SIG-M5 (cell line): ENCODE measurements around the gene ATP1B3.
A peak's percentile ranks its signal among the peaks of the same experiment; 100 is the strongest.
"Not testable (repeated sequence)": the region's sequence is repeated elsewhere in the genome, so short reads cannot be mapped to it uniquely, and the experiment has no call there.

Experiments
- DNase-seq: peaks from one replicate; lab custom pipeline; 2025; lab: John Stamatoyannopoulos, UW

ATP1B3 gene

DNA sequence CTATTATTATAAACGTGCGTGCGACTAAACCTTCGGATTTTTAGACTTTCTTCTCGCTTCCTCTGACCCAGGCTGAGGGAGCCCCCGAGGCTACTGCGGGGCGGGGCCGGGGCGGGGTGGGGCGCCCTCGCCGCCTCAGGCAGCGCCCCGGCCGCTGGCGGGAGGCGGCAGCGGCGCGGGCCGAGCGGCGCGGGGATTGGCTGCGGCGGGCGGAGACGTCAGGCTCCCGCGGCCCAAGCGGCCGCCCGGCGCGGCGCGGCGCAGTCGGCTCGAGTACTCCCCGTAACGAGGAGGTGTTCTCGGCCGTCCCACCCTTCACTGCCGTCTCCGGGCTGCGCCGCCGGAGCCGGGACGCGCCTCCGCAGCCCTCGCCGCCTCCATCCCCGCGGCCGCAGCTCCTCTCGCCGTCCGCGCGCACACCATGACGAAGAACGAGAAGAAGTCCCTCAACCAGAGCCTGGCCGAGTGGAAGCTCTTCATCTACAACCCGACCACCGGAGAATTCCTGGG, at the start of gene ATP1B3:
ATP1B3 (plus strand) TSS at position 263 of the 510 bp plus-strand sequence; CDS start at position 422, 159 bp downstream.
- peak; percentile 63 for DNase-seq

DNA sequence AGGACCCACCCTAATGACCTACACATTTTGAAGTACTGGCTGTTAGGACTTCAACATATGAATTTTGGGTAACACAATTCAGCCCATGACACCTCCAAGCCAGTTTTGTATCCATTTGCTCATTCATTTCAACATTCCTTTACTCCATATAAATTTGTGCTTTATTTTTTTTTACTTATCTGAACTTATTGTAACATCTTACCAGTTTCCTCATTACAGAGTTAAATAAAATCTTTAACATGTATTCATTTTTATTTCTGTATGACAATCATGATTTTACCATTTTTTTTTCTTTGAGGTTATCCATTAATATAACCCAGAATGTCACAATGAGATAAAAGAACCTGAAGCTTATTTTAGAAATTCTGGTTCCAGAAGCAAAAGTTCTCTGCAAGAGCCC, 48.0 kb upstream of the ATP1B3 start:
- no peak for DNase-seq

DNA sequence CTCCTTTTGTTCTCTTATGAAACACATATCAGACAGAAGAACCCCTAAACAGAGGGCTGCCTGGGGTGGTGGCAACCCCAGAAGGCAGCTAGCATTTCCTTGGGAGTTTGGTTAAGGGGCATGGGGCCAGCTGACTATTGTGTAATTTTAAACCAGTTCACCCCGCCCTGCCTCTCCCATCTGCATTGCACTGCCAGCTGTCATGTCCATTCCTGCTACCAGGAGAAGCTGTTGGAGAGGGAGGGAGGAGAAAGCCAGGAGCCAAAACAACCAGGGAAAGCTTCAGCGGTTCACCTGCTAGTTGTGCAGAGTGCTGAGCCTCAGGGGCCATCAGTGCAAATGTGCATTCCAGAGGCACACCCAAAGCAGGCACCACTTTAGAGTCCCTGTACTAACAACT, 47.6 kb upstream of the ATP1B3 start:
- no peak for DNase-seq

DNA sequence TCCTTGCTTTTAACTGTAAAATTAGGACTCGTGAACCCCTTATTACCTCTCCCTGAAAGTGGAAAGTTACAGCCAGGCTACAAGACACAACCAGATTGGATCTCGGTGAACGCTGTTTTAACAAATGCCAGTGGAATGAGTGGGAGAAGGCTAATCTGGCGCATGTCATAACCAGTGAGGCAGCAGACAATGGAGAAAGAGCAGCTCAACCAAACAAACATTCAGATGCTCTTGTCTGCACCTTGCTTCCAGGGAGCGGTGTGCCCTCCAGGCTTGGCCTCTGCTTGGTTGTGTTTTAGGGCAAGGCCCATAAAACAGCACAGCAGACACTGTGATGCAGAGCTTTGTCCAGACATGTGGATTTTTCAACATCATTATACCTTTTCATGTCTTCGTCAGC, 45.9 kb upstream of the ATP1B3 start:
- DNase-seq, result no peak

DNA sequence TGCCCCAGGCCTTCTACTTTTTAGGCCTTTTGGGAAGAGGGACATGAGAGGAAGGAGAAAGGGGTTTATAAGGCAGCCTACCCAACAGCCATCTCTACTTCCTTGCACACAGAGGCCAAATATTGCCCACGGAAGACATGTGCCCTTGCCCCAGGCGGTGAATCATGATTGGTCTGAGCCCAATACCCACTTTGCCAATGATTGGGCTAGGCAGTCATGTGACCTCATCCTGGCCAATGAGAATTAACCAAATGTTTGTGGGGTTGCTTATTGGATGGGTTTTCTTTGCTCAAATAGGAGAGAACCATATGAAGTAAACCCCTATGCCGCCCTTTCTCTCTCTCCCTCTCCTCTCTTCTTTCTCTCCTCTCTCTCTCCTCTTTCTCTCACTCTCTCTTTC, 42.2 kb upstream of the ATP1B3 start:
- DNase-seq, result no peak

DNA sequence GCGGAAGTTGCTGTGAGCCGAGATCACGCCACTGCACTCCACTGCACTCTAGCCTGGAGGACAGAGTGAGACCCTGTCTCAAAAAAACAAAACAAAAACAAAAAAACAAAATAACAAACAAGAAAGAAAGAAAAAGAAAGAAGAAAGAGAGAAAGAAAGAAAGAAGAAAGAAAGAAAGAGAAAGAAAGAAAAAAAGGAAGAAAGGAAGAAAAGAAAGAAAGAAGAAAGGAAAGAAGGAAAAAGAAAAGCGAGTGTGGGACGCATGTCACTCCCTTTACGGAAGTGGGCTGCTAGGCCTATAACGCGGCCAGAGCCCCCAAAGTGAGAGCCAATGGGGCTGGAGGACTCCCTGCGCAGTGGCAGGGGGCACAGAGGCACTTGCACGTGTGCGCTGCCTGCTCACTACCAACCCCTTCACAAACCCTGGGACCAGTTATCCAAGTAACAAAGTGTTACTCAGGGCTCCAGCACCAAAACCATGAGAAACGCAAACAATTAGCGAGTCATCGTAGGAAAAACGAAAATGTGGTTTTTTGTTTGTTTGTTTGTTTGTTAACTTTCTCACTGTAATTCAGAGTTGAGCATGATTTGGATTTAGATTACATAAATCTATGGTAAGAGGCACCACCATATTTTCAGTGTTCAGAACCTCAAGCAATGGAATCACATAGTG, 40.8 kb upstream of the ATP1B3 start:
- DNase-seq, result no peak

DNA sequence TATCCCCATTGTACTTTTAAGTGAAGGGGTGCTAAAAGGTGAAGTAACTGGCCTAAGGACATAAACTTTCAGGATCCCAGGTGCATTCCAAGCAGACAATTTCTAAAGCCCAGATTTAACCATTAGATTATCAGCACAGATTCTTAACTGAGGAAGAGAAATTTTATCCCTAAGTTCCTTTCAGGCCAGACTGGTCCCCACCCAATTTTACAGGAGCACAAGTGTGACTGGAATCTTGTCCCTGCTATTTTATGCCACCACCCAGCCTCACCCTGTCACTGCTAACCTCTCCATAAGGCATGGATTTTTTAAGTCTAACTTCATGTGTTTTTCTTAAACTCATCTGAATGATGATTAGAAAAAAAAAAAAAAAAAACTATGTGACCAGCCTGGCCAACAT, 37.1 kb upstream of the ATP1B3 start:
- no peak for DNase-seq

DNA sequence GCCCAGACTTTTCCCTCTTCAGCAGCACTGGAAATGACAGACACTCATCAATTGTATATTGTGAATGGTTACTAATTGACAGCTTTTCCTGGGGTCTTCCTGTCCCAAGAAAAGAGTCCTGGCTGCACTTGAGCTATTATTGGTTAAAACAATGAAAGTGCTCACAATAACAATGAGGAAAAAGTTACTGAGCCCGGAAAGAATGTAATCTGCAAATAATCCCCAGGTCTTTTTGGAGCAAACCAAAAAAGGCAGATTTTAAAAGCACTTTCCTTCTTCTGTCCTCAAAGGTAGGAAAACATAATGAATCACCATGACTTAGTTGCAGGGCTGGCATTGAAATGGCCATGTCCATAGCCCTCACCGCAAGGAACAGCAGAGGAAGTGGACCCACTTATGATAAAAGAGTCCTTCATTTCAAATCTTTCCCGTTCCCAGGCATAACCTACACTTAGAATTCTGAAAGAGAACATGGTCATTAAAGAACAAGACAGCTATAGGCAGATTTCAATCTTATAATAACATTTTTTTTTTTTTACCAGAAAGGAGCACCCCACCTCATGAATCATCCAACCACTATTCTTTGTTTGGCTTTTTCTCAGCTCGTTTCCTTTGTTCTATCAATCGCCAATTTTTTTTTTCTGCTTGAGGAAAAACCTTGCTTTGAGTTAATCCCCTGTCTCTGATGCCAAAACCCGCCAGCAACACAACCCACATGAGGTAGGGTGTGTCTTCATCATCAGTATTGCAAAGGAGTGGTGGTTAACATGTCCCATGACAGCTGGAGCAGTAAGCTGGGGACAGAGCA, 35.5 kb upstream of the ATP1B3 start:
- DNase-seq, result no peak

DNA sequence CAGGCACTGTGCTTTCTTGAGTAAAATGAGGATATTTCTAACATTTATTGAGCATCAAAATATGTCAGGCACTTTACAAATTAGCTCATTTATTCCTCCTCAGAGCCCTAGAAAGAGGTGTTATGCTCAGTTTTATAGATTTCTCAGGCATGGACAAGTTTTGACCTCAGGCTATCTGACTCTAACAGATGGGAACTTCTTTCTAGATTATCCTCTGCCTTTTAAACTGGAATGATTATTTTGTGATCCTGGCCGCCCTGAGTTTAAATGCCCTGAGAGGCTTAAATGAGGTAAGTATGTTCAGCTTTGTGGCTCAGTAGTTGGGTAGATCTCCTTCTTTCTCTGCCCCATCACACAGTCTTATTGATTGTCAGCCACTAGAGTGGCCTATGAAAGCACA, 32.3 kb upstream of the ATP1B3 start:
- DNase-seq, result no peak

DNA sequence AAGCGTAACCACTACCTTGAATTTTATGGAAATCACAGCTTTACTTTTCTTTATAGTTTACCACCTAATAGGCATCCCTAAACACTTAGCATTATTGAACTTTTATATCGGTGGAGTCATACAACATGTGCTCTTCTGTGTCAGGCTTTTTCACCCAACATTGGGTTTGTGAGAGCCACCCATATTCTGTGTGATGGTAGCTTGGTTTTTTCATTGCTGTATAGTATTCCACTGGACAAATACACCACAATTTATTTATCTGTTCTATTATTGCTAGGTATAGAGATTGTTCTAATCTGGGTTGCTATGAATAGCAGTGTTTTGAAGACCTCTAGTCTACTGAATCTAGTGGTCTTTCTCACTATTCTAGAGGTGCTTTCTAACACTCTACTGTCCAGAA, 31.6 kb upstream of the ATP1B3 start:
- no peak for DNase-seq

DNA sequence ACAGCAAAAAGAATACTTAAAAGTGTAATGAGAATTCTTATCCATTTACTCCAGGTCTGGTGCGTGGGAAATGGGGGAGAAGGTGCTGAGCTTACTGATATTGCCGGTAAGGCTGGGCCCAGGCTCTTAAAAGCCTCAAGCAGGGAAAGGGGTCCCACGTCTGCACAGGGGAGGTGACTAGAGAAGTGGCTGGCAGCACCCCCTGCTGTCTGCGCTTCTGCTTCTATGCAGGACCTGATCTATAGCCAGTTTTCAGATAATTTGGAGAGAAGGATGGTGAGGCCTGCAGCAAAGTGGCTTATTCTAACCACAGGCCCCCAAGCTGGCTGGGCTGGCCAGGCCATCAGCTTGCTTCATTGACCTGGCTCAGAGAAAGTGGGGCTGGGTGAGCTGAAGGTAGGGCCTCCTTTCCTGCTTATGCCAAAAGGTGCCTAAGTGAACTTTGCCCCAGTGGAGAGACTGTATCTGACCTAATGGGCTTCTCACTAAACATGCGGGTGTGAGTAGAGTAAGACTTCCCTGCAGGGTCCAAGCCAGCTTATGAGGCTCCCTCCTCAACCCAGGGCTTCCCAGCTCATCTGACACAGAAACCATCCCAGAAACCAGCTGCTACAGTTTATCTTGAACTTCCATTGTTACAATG, 30.9 kb upstream of the ATP1B3 start:
- no peak for DNase-seq

DNA sequence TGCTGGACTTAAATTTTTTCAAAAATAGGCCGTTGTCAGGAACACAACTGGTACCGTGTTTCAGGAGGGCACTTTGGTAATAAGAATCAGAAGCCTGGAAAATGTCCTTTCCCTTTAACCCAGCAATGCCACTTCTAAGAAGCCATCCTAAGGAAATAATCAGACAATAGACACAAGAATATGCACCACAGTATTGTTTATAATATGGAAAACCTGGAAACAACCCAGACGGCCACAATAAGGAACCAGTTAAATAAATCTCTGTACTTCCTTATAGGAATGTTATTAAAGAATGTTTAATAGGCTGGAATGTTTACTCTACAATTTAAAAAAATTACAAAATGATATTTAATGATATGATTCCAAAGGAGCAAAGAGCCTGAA, 30.4 kb upstream of the ATP1B3 start:
- no peak for DNase-seq

DNA sequence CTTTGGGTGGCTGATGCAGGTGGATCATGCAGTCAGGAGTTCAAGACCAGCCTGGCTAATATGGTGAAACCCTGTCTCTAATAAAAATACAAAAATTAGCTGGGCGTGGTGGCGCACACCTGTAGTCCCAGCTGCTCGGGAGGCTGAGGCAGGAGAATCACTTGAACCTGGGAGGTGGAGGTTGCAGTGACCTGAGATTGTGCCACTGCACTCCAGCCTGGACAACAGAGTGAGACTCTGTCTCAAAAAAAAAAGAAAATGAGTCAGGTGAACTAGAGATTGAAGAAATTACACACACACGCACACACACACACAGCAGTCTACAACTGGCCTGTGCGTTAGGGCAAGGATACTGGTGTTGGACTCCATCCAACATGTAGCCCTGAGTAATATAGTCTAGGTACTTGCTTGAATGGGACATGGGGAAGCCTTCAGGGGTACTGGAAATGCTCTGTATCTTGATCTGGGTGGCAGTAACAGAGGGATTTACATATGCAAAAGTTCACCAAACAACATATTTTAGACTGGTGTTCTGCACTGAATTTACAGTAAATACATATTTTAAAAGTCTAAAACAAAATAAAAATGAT, 28.2 kb upstream of the ATP1B3 start:
- not testable (repeated sequence) for DNase-seq

DNA sequence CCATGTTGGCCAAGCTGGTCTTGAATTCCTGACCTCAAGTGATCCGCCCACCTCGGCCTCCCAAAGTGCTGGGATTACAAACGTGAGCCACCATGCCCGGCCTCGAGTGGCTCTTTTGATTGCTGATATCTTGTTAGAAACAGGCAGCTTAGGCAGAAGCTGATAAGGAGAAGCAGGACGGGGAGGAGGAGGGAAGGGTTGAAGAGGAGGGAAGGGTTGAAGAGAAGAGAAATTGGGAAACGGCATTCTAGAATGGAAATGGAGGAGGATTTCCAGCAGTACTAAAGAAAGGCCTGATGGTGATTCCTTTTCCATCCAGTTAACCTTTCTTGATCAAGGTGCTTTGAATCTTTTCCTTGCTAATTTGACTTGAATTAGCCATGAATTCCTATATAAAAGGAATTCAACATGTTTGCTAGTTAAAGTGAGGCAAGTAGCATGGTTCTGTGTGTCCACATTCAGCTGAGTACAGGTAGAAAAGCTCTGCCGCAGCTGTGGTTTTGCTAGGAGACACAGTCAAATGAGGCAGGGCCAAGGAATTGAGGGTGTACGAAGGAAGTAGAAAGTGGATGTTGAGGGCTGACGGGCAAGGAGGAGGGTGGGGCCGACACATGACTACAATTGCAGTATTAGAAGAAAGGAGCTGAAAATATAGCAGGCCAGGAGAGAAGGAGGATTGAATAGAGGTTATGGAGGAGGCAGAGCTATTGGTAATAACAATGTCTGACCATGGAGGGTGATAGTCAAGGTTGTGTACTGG, 27.2 kb upstream of the ATP1B3 start:
- no peak for DNase-seq

DNA sequence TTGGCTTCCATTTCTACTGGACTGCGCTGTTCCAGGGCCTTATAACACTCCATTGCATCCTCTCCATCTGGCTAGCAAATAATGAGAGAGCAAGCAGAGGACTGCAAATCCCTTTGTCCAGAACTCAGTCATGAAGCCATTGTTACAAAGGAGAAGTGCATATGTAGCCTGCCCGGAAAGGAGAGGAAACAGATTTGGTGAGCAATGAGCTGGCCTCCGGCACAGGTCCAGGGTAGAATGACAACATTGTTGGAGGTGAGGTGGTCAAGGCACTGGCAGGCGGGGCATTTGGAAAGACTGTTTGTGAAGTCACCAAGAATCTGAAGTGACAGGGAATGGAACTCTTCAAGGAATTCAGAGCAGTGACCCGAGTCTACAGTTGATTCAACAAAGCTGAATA, 25.0 kb upstream of the ATP1B3 start:
- DNase-seq, result no peak

DNA sequence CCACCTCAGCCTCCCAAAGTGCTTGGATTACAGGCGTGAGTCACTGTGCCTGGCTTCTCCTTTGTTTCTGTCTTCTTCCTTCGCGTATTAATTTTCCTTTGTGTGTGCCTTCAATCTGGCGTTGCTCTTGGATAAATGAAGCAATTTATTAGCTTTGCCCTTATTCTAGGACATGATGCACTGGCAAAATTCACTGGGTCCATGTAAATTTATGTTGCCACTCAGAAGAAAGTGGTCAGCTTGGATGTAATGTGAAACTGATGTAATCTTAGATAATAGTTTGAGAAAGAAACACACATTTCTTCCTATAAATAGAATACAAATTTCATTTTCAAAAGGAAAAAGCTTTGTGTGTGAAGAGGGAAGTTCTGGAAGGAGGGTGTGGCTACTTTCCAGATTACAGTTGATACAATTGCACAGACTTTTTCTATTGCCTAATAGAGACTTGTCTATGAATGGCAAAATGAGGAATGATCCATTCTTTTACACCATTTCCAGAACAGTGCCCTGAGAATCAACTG, 23.3 kb upstream of the ATP1B3 start:
- no peak for DNase-seq

DNA sequence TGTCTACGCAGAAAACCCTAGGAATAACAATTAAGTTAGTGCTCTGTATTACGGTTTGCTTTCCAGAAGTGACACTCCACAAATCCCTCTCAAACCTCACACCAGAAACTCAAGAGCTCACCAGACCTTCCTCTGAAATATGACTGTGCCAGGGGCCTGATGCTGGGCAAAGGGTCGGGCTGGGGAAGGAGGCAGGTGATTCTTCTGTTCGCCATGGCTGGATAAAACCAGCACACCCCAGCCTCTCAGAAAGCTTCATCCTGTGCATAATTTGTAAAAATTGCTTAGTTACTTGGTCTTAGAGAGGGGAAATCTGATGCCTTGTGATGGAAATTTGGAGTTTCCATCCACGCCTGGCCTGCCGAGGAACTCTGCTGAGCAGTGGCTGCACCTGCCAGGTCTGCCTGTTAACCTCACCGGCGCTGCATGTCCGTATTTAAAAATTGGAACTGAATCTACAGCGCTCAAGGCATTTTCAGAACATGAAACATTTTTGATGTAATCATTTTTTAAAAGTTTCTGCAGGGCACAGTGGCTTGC, 22.7 kb upstream of the ATP1B3 start:
- no peak for DNase-seq

DNA sequence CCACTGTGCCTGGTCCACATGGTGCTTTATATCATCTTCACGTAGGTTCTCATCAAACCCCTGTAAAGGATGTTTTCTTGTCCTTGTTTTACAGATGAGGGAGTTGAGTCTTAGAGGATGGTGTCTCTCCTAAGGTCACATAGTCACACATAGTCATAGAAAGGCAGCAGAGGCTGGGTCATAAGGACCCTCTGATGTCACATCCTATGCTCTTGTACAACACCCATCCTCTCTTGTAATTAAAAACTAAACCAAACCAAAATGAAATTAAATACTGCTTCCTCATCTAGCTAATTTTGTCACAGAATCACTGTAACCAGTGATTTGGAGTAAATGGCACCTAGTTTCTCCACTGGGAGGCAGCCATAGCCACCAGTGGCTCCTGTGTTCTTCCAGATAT, 21.8 kb upstream of the ATP1B3 start:
- no peak for DNase-seq

DNA sequence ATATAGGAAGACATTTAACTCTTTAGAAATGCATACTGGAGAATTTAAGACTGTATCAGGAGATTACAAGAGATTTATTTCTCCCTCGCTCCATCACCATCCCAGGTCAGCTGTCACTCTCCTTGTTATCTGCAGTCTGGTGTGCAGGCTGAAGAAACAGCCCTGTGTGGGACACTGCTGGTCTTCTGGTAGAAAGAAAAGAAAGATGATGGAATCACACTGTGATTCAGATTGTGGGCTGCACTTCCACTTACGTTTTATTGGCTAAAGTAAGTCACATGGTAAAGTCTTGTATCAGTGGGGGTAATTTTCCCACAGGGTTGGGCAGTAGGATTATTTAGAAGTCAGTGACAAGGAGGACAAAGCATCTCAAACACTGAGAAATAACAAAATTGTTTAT, 18.1 kb upstream of the ATP1B3 start:
- no peak for DNase-seq

DNA sequence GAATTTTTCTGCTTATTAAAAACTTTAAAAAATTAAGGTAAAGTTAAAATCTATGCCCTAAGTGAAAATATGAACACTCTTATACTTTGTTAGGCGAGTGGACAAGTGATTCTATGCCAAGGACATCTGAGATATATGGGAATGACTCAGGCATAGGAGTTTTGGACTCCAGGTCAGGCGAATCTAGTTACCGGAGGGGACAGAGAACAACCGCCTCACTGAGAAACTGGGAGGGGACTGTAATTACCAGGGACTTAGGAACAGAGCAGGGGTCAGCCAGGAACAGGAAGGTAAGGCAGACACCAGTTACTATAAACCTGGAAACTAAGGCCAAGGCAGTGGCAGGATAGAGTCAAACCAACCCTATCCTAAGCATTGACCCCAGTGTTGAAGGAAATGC, 16.8 kb upstream of the ATP1B3 start:
- DNase-seq, result no peak

DNA sequence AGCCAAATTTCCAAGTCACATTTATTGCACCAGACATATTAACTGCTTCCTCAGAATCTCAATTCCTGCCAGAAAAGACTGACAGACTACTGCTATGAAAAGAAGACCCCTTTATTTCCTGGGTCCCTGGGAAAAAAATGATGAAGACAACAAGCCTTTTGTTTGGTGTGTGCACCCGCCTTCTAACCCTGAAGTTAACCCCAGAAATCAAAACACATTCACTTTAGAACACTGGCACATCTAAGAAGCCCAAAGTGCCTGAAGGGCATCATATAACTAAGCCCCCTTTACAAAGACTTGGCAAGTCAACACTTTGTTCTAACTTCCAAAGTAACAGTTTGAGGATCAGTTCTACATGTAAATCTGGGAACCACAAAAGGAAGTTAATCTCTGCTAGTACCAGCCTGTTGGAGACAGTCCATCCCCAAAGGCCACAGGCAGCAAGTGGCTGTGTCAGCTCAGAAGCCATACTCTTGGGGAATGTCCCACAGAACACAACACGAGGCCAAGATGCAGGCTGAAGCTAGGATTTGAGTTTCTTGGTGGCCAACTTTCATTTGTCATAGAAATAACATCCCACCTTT, 16.3 kb upstream of the ATP1B3 start:
- DNase-seq, result no peak
